Vagina (tissue), 2 donors: ENCODE results near the gene BTG2. TPM values are rescaled to one million over a fixed set of nuclear protein-coding genes. Genes with fewer than 3 reads are reported as not detected.
A peak's percentile ranks its signal among the peaks of the same experiment; 100 is the strongest.

Experiments
- DNase-seq, 2 donors: peaks; one replicate each; pipeline ENCODE4 v3.0.0-alpha.2; 2017; ENCODE audit errors: extremely low spot score in 2 of 2
- H3K27ac ChIP-seq: fragments of 200-600 bp; sonication (generic); one replicate; pipeline ENCODE4 v1.5.1; 2019
- H3K27me3 ChIP-seq: fragments of 200-600 bp; sonication (generic); one replicate; pipeline ENCODE4 v1.5.1; 2019
- H3K36me3 ChIP-seq, 2 donors: fragments of 200-600 bp; sonication (generic); one replicate each; pipeline ENCODE4 v1.5.1; 2017 to 2019
- H3K4me1 ChIP-seq: fragments of 200-600 bp; sonication (generic); one replicate; pipeline ENCODE4 v1.5.1; 2019
- H3K4me3 ChIP-seq, 2 donors: fragments of 200-600 bp; sonication (generic); 1 replicate in 1 of 2; 2 replicates in 1 of 2; pipeline ENCODE4 v1.5.1; 2016 to 2019
- H3K9me3 ChIP-seq: fragments of 200-600 bp; sonication (generic); one replicate; pipeline ENCODE4 v1.5.1; 2019
- CTCF ChIP-seq, 3 experiments: fragments of 450-650 bp in 2 of 3; fragments of 200-600 bp in 1 of 3; sonication (generic) in 1 of 3; IDR thresholded peaks; one replicate each; pipeline ENCODE4 v1.5.1; 2017 to 2019; ENCODE audit warnings: antibody characterized with exemption in 3 of 3, mild to moderate bottlenecking in 2 of 3, moderate library complexity in 2 of 3
- POLR2A ChIP-seq, 2 donors: fragments of 450-650 bp; IDR thresholded peaks; one replicate each; pipeline ENCODE4 v1.6.1; 2017; ENCODE audit warnings: antibody characterized with exemption in 2 of 2, mild to moderate bottlenecking in 2 of 2, moderate library complexity in 2 of 2
- POLR2AphosphoS5 ChIP-seq, 2 donors: sonication (generic); formaldehyde crosslinking; IDR thresholded peaks; one replicate each; pipeline ENCODE4 v1.9.0; 2017; ENCODE audit warnings: antibody characterized with exemption in 2 of 2, mild to moderate bottlenecking in 2 of 2, low read depth in 1 of 2; ENCODE audit not compliant: insufficient read depth in 1 of 2
- intact Hi-C: fragments of 100-400 bp; cut with DNase I; formaldehyde crosslinking; loops from one replicate; pipeline ENCODE4 v1.15.1; 2023
- total RNA-seq: library from RNA; depleted of rRNA; stranded (reverse); fragments of >200 nt; gene quantifications from one replicate; pipeline ENCODE4 v1.2.3, GENCODE V29; 2016

The BTG2 gene
- total RNA-seq, 1 donor from 2014 or later, result 191 TPM

- Histone ChIP-seq H3K27ac (peak overlapping the region; percentile 54), H3K36me3 (no peaks in the 10 kb centered on the region), H3K4me1 (peaks cover 25% of the 10 kb centered on the region), H3K9me3 (no peaks in the 10 kb centered on the region), H3K4me3 (no peak overlapping the region), H3K27me3 (no peaks in the 10 kb centered on the region)
- intact Hi-C loops, result loop anchor here (10.0 kb wide), 1 partner anchor 294 kb away; no protein-coding TSS in a partner anchor
- DNase-seq, result no peak
- TF ChIP-seq CTCF (IDR thresholded peaks at IDR 0.05), result peak; percentile 71 to 88 (median 76)
- no peak for TF ChIP-seq POLR2AphosphoS5 (IDR thresholded peaks at IDR 0.05; ENCODE audit: insufficient read depth in 1 of 2, low read depth in 1 of 2)
Observed at GRCh38 chr1:203338335-203339036, 33.2 kb downstream of the BTG2 start.

GRCh38 chr1:203340112-203340790 is 34.9 kb downstream of the BTG2 start:
- intact Hi-C loops, result loop anchor here (5.0 to 10.0 kb wide), 4 partner anchors 102 to 365 kb away; partner anchors contain the start of gene CHI3L1

GRCh38 chr1:203342192-203342940 is 37.0 kb downstream of the BTG2 start:
- TF ChIP-seq POLR2AphosphoS5 (IDR thresholded peaks at IDR 0.05; ENCODE audit: insufficient read depth in 1 of 2, low read depth in 1 of 2) (no peak), CTCF (IDR thresholded peaks at IDR 0.05) (peak; percentile 22 to 64 (median 64)), POLR2A (IDR thresholded peaks at IDR 0.05) (no peak)
- DNase-seq, result no peak
- Histone ChIP-seq H3K4me1 (peaks cover 28% of the 10 kb centered on the region), H3K27me3 (no peaks in the 10 kb centered on the region), H3K36me3 (no peaks in the 10 kb centered on the region), H3K9me3 (no peaks in the 10 kb centered on the region), H3K4me3 (no peak overlapping the region), H3K27ac (peak overlapping the region; percentile 38)
- intact Hi-C loops, result loop anchor here (5.0 to 10.0 kb wide), 4 partner anchors 100 to 362 kb away; partner anchors contain the start of gene CHI3L1

More at GRCh38 chr1:203340112-203340790, 34.9 kb downstream of the BTG2 start:
- H3K27ac ChIP-seq, result peak overlapping the region; percentile 24
- no peak overlapping the region for H3K4me3 ChIP-seq
- no peak for DNase-seq
- H3K4me1 ChIP-seq, result peaks cover 22% of the 10 kb centered on the region
- no peaks in the 10 kb centered on the region for H3K36me3 ChIP-seq
- TF ChIP-seq POLR2AphosphoS5 (IDR thresholded peaks at IDR 0.05; ENCODE audit: insufficient read depth in 1 of 2, low read depth in 1 of 2), result peak in 1 of 2 donors; percentile 86
- TF ChIP-seq POLR2A (IDR thresholded peaks at IDR 0.05), result no peak
- TF ChIP-seq CTCF (IDR thresholded peaks at IDR 0.05), result peak; percentile 87 to 94 (median 93)
- H3K9me3 ChIP-seq, result no peaks in the 10 kb centered on the region
- no peaks in the 10 kb centered on the region for H3K27me3 ChIP-seq

GRCh38 chr1:203343956-203344754 is 38.8 kb downstream of the BTG2 start:
- no peak overlapping the region for H3K4me3 ChIP-seq
- peaks cover 42% of the 10 kb centered on the region for H3K4me1 ChIP-seq
- no peak for DNase-seq
- no peak for TF ChIP-seq POLR2AphosphoS5 (IDR thresholded peaks at IDR 0.05; ENCODE audit: insufficient read depth in 1 of 2, low read depth in 1 of 2)
- no peak for TF ChIP-seq POLR2A (IDR thresholded peaks at IDR 0.05)
- TF ChIP-seq CTCF (IDR thresholded peaks at IDR 0.05), result no peak
- peak overlapping the region; percentile 40 for H3K27ac ChIP-seq
- H3K9me3 ChIP-seq, result no peaks in the 10 kb centered on the region
- intact Hi-C loops, result loop anchor here (5.0 to 10.0 kb wide), 4 partner anchors 98 to 361 kb away; partner anchors contain the start of gene CHI3L1
- no peaks in the 10 kb centered on the region for H3K36me3 ChIP-seq
- H3K27me3 ChIP-seq, result no peaks in the 10 kb centered on the region
